Measurements from ENCODE around the gene STOM. TPM values are rescaled to one million over a fixed set of nuclear protein-coding genes. Genes with fewer than 3 reads are reported as not detected.
"Not testable (repeated sequence)": the region's sequence is repeated elsewhere in the genome, so short reads cannot be mapped to it uniquely, and the experiment has no call there.

STOM gene
- total RNA-seq, 4 donors from 2014 or later: 60.0 to 89.5 (median 76.3) TPM

GRCh38 chr9:121399883-121400607 lies 30.0 kb upstream of the STOM start:
- intact Hi-C loops (cut with DNase I; ENCODE audit: low total_unique reads): loop anchor here (1.0 kb wide), 2 partner anchors 80 to 187 kb away; no protein-coding TSS in a partner anchor
- no peaks in the 10 kb centered on the region for H3K4me1 ChIP-seq
- no peak overlapping the region for H3K4me3 ChIP-seq
- H3K27me3 ChIP-seq: no peaks in the 10 kb centered on the region
- peak; percentile 69 to 91 (median 77) for TF ChIP-seq CTCF (IDR thresholded peaks at IDR 0.05 in 4 of 5, conservative IDR thresholded peaks at IDR 0.05 in 1 of 5)
- no peak for TF ChIP-seq POLR2A (IDR thresholded peaks at IDR 0.05)
- DNase-seq (no peak), ATAC-seq (peak; percentile 80 to 87)
- no peaks in the 10 kb centered on the region for H3K36me3 ChIP-seq
- H3K9me3 ChIP-seq: peaks cover 0 to 4% (median 0%) of the 10 kb centered on the region in 3 donors
- in situ Hi-C loops (cut with MboI; ENCODE audit: low sequenced_read_pairs in 4 of 4): loop anchor here (5.0 kb wide), 5 partner anchors 73 to 188 kb away; no protein-coding TSS in a partner anchor
- H3K27ac ChIP-seq: no peak overlapping the region

- no peak for DNase-seq
- no peaks in the 10 kb centered on the region for H3K36me3 ChIP-seq
- no peaks in the 10 kb centered on the region for H3K27me3 ChIP-seq
- no peak overlapping the region for H3K27ac ChIP-seq
- peak in 1 of 2 donors; percentile 15 for ATAC-seq
- in situ Hi-C loops (cut with MboI; ENCODE audit: low sequenced_read_pairs in 4 of 4): loop anchor here (5.0 kb wide), 5 partner anchors 72 to 187 kb away; no protein-coding TSS in a partner anchor
- H3K4me3 ChIP-seq: no peak overlapping the region
- TF ChIP-seq CTCF (IDR thresholded peaks at IDR 0.05 in 4 of 5, conservative IDR thresholded peaks at IDR 0.05 in 1 of 5) (no peak), POLR2A (IDR thresholded peaks at IDR 0.05) (no peak)
- no peaks in the 10 kb centered on the region for H3K4me1 ChIP-seq
- peaks cover 0 to 4% (median 0%) of the 10 kb centered on the region in 3 donors for H3K9me3 ChIP-seq
- intact Hi-C loops (cut with DNase I; ENCODE audit: low total_unique reads): no loop called here
Measured at GRCh38 chr9:121399126-121399882, 29.3 kb upstream of the STOM start.

GRCh38 chr9:121398374-121398773 lies 28.3 kb upstream of the STOM start:
- TF ChIP-seq POLR2A (IDR thresholded peaks at IDR 0.05): no peak
- no peak for TF ChIP-seq CTCF (IDR thresholded peaks at IDR 0.05 in 4 of 5, conservative IDR thresholded peaks at IDR 0.05 in 1 of 5)
- no peaks in the 10 kb centered on the region for H3K27me3 ChIP-seq
- H3K36me3 ChIP-seq: no peaks in the 10 kb centered on the region
- intact Hi-C loops (cut with DNase I; ENCODE audit: low total_unique reads) (no loop called here), in situ Hi-C loops (cut with MboI; ENCODE audit: low sequenced_read_pairs in 4 of 4) (loop anchor here (5.0 kb wide), 5 partner anchors 71 to 186 kb away; no protein-coding TSS in a partner anchor)
- no peak overlapping the region for H3K27ac ChIP-seq
- no peaks in the 10 kb centered on the region for H3K4me1 ChIP-seq
- peaks cover 0 to 4% (median 0%) of the 10 kb centered on the region in 3 donors for H3K9me3 ChIP-seq
- no peak overlapping the region for H3K4me3 ChIP-seq
- no peak for ATAC-seq
- no peak for DNase-seq

GRCh38 chr9:121397277-121397676 lies 27.2 kb upstream of the STOM start:
- H3K4me3 ChIP-seq; H3K27ac ChIP-seq; DNase-seq; ATAC-seq; H3K4me1 ChIP-seq; H3K36me3 ChIP-seq; H3K27me3 ChIP-seq; intact Hi-C loops (cut with DNase I; ENCODE audit: low total_unique reads); H3K9me3 ChIP-seq: not testable (repeated sequence)
- in situ Hi-C loops (cut with MboI; ENCODE audit: low sequenced_read_pairs in 4 of 4): loop anchor here (5.0 kb wide), 5 partner anchors 70 to 185 kb away; no protein-coding TSS in a partner anchor

GRCh38 chr9:121395558-121395957 lies 25.5 kb upstream of the STOM start:
- Histone ChIP-seq H3K27ac (no peak overlapping the region), H3K4me1 (no peaks in the 10 kb centered on the region), H3K4me3 (no peak overlapping the region), H3K27me3 (no peaks in the 10 kb centered on the region), H3K9me3 (peaks cover 0 to 4% (median 0%) of the 10 kb centered on the region in 3 donors), H3K36me3 (no peaks in the 10 kb centered on the region)
- in situ Hi-C loops (cut with MboI; ENCODE audit: low sequenced_read_pairs in 4 of 4): loop anchor here (5.0 kb wide), 5 partner anchors 68 to 183 kb away; no protein-coding TSS in a partner anchor
- intact Hi-C loops (cut with DNase I; ENCODE audit: low total_unique reads): no loop called here
- no peak for ATAC-seq
- DNase-seq: no peak
- TF ChIP-seq CTCF (IDR thresholded peaks at IDR 0.05 in 4 of 5, conservative IDR thresholded peaks at IDR 0.05 in 1 of 5) (no peak), POLR2A (IDR thresholded peaks at IDR 0.05) (no peak)
